ENCODE data around the gene TCEANC2.
"Not testable (repeated sequence)": the region's sequence is repeated elsewhere in the genome, so short reads cannot be mapped to it uniquely, and the experiment has no call there.

Gene TCEANC2

DNA sequence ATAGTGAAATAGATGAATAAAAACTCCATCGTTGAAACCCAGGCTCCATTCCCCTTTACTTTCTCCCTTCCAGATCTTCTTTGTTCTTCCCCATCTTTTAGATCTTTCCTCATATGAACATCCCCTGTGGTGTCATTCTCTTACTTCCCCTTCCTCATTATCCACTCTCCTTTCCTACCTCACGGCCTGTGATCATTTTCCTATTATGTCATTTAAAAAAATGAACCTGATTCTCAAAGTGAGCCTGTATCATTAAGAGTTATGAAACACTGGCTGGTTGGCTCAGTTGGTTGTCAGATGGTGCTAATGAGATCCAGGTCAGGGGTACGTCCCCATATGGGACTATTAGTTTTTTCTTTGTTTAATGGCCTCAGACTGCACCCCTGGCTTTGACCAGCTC is 38.3 kb downstream of the TCEANC2 start:
- DNase-seq: no peak

DNA sequence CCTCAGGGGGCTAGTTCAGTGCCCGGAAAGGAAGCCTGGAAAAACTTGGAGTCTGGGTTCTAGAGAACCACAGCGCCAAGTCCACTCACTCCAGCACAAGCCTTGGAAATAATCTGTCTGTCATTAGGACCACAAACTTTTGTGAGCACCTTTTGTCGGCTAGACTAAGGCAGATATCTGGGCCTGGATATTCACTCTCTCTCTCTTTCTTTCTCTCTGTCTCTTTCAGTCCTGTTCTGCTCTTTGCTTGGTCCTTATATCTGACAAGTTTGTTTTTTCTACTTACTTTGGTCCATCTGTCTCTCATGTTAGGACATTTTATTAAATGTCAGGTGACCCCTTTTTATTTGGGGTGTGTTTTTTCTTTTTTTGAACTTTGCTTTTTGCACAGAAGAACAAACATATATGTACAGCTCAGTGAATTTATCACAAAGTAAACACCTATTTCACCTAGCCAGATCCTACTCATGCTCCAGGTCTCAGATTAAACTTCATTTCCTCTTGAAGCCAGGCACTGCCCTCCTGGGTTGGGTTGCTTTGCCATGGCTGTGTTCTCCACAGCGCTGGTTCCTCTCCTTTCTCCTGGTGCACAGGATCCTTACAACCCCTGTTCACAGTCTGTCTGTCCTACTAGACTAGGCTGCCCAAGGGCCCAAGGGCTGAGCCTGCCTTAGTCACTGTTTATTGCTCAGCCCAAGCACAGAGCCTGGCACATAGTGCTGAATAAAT is 40.8 kb downstream of the TCEANC2 start:
- DNase-seq: no peak

GRCh38 chr1:54094730-54095105 is 41.3 kb downstream of the TCEANC2 start:
- DNase-seq: not testable (repeated sequence)

DNA sequence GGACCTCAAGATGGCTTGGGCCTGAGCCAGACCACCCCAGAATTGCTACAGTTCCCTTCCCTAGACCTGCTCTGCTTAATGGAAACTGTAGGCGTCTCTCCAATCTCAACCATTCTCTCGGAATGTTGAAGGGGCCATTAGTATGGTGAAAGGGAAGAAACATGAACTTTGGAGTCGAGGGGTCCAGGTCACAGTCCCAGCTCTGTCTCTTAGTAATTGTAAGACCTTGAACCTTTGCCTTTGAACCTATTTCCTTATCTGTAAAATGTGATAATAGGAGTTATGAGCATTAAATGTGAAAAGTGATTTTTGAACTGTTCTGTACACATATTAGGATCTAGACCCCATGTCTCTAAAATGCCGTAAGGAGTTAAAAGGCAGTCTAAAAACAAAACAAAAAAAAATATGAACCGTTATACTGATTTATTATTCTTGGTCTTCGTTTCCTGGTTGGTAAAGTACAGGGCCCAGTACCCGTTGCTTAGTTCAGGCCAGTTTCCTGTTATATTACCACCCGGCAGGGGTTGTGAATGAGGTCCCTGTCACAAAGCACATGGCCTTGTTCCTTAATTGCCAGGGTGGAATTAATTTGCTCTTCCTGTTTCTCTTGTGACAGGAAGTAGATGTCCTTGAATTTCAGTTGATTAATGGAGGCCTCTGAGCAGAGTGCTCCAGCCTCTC is 42.3 kb downstream of the TCEANC2 start:
- no peak for DNase-seq

GRCh38 chr1:54096227-54096876 is 42.9 kb downstream of the TCEANC2 start:
- DNase-seq: no peak

DNA sequence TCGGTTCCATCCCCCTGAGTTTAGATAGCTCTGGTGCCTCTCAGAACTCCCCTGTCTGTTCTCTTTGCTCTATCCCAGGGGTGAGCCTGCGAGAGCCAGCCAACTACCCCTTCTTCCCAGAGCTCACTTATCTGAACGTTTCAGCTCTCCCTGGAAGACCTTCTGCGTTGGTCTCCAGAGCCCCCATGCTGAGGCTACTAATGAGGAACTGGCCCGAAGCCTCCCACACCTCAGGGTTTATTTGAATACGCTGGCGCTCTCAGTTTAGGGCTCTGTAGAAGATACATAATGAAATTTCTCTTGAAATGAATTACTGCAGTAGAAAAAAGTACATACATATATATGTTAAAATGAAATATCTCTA is 43.5 kb downstream of the TCEANC2 start:
- DNase-seq: no peak

GRCh38 chr1:54099061-54099610 is 45.7 kb downstream of the TCEANC2 start:
- DNase-seq: no peak

DNA sequence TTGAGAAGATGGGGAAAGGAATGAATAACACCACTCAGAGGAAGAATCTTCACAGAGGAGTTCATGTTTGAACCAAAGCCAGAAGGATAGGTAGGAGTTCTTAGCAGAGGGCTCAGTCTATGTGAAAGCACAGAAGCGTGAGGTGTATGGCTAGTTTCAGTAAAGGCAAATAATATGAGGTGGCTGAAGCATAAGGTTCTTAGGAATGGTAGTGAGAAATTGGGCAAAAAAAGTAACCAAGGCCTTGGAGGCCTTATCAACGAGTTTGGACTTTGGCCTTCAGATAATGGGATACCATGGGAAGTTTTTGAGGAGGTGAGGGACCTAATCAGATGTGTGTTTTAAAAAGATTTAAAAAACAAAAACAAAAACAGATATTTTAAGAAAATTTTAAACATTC is 47.1 kb downstream of the TCEANC2 start:
- DNase-seq: no peak

GRCh38 chr1:54103414-54103813 is 50.0 kb downstream of the TCEANC2 start:
- DNase-seq: no peak

DNA sequence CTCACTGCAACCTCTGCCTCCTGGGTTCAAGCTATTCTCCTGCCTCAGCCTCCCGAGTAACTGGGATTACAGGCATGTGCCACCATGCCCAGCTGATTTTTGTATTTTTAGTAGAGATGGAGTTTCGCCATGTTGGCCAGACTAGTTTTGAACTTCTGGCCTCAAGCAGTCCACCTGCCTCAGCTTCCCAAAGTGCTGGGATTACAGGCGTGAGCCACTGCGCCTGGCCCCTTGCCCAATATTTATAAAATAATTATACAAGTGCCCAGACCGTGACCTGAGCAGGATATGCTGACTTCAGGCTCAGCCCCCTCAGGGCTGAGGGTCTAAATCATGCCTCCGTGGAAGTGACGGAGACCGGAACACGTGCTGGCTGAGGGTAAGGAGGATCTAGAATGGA is 51.2 kb downstream of the TCEANC2 start:
- DNase-seq: not testable (repeated sequence)

GRCh38 chr1:54105080-54105479 is 51.7 kb downstream of the TCEANC2 start:
- no peak for DNase-seq

- DNase-seq: no peak
These were observed 52.4 kb downstream of the TCEANC2 start for GRCh38 chr1:54105736-54106269.

GRCh38 chr1:54107131-54107530 is 53.7 kb downstream of the TCEANC2 start:
- no peak for DNase-seq

GRCh38 chr1:54108156-54108555 is 54.7 kb downstream of the TCEANC2 start:
- no peak for DNase-seq

DNA sequence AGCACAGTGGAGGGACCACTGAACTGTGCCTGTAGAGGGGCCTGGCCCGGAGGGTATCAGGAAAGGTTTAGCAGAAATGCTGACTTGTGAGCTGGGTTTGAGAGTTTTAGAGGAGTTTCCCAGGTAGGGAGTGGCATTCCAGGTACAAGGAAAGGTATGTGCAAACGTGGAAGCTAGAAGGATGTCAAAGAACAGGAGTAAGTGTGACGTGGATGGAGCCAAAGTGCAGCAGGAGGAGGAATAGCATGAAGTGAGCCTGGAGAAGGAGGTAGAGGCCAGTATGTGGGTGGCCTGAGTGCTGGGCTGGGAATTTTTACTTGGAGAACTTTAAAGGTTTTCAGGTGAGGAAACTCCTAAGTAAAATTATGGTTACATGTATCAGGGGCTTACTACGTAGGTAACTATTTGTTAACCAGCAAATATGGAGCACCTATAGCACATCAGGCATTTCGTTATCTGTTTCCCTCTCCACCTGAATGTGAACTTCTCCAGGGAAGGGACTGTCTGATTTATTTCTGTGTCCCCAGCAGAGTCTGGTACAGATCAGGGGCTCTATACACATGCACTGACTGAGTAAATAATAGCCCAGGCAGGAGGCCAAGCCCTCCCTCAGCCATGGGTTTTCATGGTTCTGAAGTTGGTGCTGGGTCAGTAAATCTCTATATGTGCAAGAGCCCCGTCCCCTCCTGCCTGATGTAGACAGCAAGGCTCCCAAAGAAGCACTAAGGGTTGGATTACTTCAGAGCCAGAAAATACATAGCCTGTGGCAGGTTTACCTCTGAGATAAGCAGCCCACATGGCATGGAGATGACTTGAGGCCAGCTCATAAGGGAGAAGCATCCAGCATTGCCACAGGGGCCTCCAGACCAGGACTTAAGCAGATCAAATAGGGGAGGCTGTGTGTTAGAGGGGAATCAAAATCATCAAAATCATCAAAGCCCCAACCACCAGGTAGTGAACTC is 56.0 kb downstream of the TCEANC2 start:
- DNase-seq: no peak

GRCh38 chr1:54110996-54111395 is 57.6 kb downstream of the TCEANC2 start:
- DNase-seq: no peak

GRCh38 chr1:54111624-54112023 is 58.2 kb downstream of the TCEANC2 start:
- no peak for DNase-seq

DNA sequence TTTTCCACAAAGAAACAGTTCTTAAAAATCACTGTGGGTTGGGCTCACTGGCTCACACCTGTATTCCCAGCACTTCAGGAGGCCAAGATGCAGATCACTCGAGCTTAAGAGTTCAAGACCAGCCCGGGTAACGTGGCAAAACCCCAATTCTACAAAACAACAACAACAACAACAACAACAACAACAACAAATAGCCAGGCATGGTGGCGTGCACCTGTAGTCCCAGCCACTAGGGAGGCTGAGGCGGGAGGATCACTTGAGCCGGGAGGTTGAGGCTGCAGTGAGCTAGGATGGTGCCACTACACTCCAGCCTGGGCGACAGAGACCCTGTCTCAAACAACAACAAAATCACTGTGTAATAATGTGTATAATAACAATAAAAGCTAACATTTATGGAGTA is 58.6 kb downstream of the TCEANC2 start:
- DNase-seq: no peak

DNA sequence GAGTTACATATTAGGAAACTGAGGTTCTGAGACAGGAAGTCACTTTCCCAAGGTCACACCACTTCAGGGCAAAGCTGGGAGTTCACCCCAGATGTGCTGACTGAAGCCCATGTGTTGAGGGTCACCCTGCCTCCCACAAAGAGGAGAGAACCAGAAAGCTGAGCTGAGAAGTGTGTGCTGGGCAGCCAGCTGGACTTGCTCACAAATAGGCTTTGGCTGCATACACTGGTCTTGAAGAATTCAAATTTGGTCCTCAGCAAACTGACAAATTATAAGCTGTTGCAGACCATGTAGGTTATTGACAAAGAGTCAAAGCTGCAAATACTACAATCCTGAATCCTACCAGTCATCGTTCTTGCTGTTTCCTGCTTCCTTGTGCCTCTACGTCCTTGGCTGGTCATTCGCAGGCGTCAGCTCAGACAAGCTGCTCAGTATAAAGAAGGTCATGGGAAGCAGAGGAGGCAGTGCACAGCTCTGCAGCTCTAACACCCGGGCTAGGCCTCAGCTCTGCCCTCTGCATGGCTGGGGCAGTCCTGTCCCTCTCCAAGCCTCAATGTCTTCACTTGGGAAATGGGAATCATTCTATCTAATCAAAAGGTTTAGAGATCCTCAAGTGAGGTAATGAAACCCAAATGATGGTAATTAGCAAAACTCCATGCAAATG is 59.4 kb downstream of the TCEANC2 start:
- no peak for DNase-seq

GRCh38 chr1:54114001-54114400 is 60.6 kb downstream of the TCEANC2 start:
- no peak for DNase-seq

- DNase-seq: no peak
These were observed 61.5 kb downstream of the TCEANC2 start for GRCh38 chr1:54114955-54115354.

GRCh38 chr1:54115520-54115919 is 62.1 kb downstream of the TCEANC2 start:
- no peak for DNase-seq
